Ectodermal cell (in vitro differentiated cells): ENCODE measurements around the gene ELMO1.

ENCODE experiments used
- H3K27ac ChIP-seq: 2 replicates; pipeline ENCODE4 v1.7.0; 2013; ENCODE audit warnings: mild to moderate bottlenecking, low read depth, low read length; ENCODE audit not compliant: insufficient read depth, poor library complexity, severe bottlenecking
- H3K27me3 ChIP-seq: 2 replicates; pipeline ENCODE4 v1.7.0; 2013; ENCODE audit warnings: mild to moderate bottlenecking, low read length; ENCODE audit not compliant: insufficient read depth, control insufficient read depth, poor library complexity, severe bottlenecking
- H3K36me3 ChIP-seq: one replicate; pipeline ENCODE4 v1.7.0; 2013; ENCODE audit warnings: low read length; ENCODE audit not compliant: control insufficient read depth, insufficient read depth
- H3K4me1 ChIP-seq: one replicate; pipeline ENCODE4 v1.7.0; 2013; ENCODE audit warnings: low read length; ENCODE audit not compliant: control insufficient read depth, insufficient read depth
- H3K4me3 ChIP-seq: 2 replicates; pipeline ENCODE4 v1.7.0; 2013; ENCODE audit warnings: low read depth, low read length, control low read depth; ENCODE audit not compliant: insufficient read depth
- H3K9me3 ChIP-seq: 2 replicates; pipeline ENCODE4 v1.7.0; 2013; ENCODE audit warnings: mild to moderate bottlenecking, low read length, moderate library complexity; ENCODE audit not compliant: control insufficient read depth
- WGBS, 2 experiments: methylation state at CpG; one replicate each; pipeline ENCODE4 v1.1.7; 2013; ENCODE audit warnings: missing lambda C conversion rate in 2 of 2; 5-methylcytosine and 5-hydroxymethylcytosine counted together

ELMO1 gene

DNA sequence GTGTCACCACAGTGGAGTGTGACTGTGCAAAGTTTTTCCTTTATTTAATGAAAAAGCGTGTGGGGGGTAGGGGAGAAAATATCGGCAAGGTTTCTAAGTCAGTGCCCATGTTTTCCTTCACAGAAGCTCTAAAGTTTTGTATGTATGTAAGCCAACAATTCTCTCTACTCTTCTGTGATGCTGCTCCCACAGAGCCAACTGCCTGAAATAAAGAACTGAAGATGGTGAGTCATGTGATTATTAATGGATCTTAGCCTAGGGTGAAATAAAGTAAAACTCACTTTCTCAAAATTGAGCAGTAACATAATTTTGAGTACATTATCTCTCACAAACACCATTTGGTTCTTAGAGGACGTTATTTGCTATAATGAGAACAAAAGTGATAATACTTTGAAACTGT, 143.7 kb downstream of the ELMO1 start:
- Histone ChIP-seq H3K27ac (no peak overlapping the region), H3K36me3 (no peaks in the 10 kb centered on the region), H3K4me3 (no peak overlapping the region), H3K9me3 (no peaks in the 10 kb centered on the region), H3K27me3 (no peaks in the 10 kb centered on the region), H3K4me1 (peaks cover 2% of the 10 kb centered on the region)
- 87 to 89% methylated on average over 3 of the region's 3 CpGs for WGBS, 2 experiments

DNA sequence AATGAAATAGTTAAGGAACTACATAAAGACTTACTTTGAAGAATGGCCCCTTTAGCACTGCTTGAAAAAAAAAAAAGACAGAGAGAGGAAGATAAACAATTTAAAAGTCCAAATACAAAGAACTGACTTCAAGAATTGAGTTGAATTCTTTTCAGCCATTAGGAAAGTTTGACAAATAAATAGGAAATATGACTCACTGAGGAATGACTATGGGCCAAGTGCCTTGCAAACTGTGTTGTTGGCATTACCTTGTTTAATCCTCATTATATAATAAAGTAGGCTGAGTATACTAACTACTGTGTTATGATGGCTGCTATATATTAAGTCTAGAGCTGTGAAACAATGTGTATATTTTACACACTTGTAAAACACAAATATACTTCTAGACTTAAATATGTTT, 151.1 kb downstream of the ELMO1 start:
- H3K27me3 ChIP-seq = no peaks in the 10 kb centered on the region
- H3K4me3 ChIP-seq = no peak overlapping the region
- no peaks in the 10 kb centered on the region for H3K36me3 ChIP-seq
- no peaks in the 10 kb centered on the region for H3K9me3 ChIP-seq
- H3K27ac ChIP-seq = no peak overlapping the region
- no peaks in the 10 kb centered on the region for H3K4me1 ChIP-seq

DNA sequence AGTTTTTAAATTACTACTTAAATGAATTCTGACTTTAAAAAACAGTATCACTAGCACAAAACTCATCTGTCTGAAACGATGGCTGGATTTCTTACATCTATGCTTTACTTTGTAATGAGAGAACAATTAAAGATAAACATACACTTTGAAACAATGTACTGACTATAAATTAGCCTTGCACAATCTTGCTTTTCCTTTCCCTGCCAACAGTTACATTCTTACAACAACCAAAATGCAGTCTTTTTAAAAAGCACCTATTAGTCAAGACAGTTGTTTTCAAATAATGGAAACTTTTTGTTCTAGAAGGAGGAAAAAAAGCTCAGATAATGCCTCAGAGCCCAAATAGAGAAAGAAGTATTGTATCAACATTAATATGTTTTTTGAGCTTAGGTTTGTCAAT, 153.3 kb downstream of the ELMO1 start:
- no peaks in the 10 kb centered on the region for H3K36me3 ChIP-seq
- no peak overlapping the region for H3K4me3 ChIP-seq
- no peak overlapping the region for H3K27ac ChIP-seq
- H3K27me3 ChIP-seq = no peaks in the 10 kb centered on the region
- WGBS, 2 experiments = 89% methylated on average over 1 of the region's 1 CpG; no CpG with 5 or more reads in 1 of the 2 experiments
- H3K4me1 ChIP-seq = no peaks in the 10 kb centered on the region
- no peaks in the 10 kb centered on the region for H3K9me3 ChIP-seq

DNA sequence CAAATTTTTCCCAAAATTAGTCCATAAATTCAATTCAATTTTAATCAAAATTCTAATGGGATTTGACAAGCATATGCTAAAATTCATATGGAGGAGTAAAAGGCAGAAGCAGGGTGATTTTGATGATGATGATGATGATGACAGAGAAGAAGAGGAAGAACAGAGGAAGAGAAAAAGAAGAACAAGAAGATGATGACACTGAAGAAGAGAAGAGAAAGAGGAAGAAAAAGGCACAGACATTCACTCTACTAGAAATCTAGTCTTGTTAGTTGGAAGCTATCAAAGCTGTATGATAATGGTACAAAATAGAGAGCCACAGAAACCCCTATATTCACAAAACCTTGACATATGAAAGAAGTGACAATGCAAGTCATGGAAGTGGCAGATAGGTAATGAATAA, 157.9 kb downstream of the ELMO1 start:
- Histone ChIP-seq H3K9me3 (no peaks in the 10 kb centered on the region), H3K27me3 (no peaks in the 10 kb centered on the region), H3K27ac (no peak overlapping the region), H3K4me1 (peaks cover 3% of the 10 kb centered on the region), H3K36me3 (no peaks in the 10 kb centered on the region), H3K4me3 (no peak overlapping the region)

DNA sequence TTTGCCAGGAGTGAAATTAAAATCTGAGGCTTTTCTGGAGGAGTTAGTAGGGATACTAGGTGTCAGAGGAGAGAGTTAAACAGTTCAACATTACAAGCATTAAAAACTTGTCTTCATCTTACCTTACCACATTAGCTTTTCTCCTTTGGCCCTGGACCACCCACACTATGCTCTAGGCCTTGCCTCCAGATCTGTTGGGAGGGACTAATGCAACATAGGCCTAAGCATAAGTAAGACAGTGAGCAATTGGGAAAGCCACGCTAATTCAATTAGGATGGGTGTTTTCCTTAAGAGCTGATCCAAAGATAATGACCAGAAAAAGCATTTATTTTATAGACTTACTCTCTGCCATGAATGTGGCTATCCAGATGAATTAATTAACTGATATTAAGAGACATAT, 158.9 kb downstream of the ELMO1 start:
- H3K27ac ChIP-seq = no peak overlapping the region
- WGBS, 2 experiments = 100% methylated on average over 1 of the region's 1 CpG
- no peaks in the 10 kb centered on the region for H3K9me3 ChIP-seq
- H3K4me3 ChIP-seq = no peak overlapping the region
- no peaks in the 10 kb centered on the region for H3K27me3 ChIP-seq
- H3K36me3 ChIP-seq = no peaks in the 10 kb centered on the region
- H3K4me1 ChIP-seq = peaks cover 6% of the 10 kb centered on the region

DNA sequence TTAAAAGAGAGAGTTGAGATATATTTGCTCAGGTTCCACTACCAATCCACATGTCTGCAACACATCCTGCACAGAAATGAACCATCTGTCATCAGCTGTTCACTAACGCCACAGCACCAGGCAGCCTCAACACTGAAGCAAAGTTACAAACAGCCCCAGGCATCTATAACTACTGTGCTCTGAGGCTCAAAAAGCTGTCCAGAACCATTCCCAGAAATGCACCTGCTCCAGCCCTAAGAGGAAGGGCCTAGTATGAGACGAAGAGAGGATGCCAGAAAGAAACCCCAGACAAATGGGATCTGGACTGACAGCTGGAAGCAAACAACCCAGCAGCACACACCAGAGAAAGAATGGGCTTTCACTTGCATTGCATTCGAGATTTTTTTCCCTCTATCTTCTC, 159.3 kb downstream of the ELMO1 start:
- 85 to 95% methylated on average over 3 of the region's 3 CpGs for WGBS, 2 experiments
- Histone ChIP-seq H3K4me3 (no peak overlapping the region), H3K4me1 (peaks cover 6% of the 10 kb centered on the region), H3K27ac (no peak overlapping the region), H3K36me3 (no peaks in the 10 kb centered on the region), H3K27me3 (no peaks in the 10 kb centered on the region), H3K9me3 (no peaks in the 10 kb centered on the region)

DNA sequence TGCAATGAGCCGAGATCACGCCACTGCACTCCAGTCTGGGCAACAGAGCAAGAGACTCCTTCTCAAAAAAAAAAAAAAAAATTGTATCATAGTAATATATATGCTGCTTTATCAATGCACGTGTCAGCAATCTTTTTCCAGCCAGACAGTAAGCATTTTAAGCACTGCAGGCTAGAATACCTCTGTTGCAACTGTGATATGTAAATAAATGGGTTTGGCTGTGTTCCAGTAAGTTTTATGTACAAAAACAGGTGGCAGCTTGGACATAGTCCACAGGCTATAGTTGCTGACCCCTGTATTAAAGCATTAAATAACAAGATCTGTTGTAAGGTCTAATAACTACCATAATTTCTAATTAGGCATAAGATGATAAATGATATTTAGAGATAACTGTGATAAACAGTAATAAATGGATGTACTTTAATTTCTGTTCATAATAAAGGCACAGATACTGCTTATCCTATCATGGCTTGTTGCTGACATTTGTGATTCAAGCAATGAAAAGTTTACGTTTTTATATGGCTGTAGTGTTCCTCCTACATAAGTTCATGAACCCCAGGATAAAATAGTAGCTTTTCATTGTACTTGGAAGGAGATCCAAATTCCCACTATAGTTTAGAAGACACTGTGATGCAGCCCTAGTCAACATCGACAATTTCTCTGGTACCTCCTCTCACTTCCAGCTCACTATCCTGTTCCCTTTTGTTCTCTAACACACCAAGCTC, 161.4 kb downstream of the ELMO1 start:
- Histone ChIP-seq H3K4me3 (no peak overlapping the region), H3K27ac (no peak overlapping the region), H3K4me1 (peaks cover 6% of the 10 kb centered on the region), H3K9me3 (no peaks in the 10 kb centered on the region), H3K27me3 (no peaks in the 10 kb centered on the region), H3K36me3 (no peaks in the 10 kb centered on the region)
- 89 to 93% methylated on average over 5 of the region's 5 CpGs for WGBS, 2 experiments

DNA sequence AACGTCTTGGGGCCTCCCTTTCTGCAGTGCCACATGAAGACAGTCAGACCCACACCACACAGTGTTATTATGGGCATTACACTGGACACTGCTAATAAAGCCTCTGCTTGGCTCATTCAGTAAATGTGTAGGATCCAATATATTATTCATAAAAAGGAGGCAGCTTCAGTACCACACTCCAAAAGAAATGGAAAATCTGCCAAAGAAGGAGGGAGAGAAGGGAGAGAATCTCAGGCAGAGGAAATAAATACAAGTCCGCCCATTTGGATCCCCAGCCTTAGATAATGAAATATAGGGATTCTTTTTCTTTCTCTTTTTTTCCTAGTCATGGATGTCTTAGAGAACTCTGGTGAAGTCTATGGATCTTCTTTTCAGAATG, 162.2 kb downstream of the ELMO1 start:
- 89 to 92% methylated on average over 2 of the region's 2 CpGs for WGBS, 2 experiments
- Histone ChIP-seq H3K27me3 (no peaks in the 10 kb centered on the region), H3K4me3 (no peak overlapping the region), H3K36me3 (no peaks in the 10 kb centered on the region), H3K27ac (no peak overlapping the region), H3K9me3 (no peaks in the 10 kb centered on the region), H3K4me1 (peaks cover 6% of the 10 kb centered on the region)

DNA sequence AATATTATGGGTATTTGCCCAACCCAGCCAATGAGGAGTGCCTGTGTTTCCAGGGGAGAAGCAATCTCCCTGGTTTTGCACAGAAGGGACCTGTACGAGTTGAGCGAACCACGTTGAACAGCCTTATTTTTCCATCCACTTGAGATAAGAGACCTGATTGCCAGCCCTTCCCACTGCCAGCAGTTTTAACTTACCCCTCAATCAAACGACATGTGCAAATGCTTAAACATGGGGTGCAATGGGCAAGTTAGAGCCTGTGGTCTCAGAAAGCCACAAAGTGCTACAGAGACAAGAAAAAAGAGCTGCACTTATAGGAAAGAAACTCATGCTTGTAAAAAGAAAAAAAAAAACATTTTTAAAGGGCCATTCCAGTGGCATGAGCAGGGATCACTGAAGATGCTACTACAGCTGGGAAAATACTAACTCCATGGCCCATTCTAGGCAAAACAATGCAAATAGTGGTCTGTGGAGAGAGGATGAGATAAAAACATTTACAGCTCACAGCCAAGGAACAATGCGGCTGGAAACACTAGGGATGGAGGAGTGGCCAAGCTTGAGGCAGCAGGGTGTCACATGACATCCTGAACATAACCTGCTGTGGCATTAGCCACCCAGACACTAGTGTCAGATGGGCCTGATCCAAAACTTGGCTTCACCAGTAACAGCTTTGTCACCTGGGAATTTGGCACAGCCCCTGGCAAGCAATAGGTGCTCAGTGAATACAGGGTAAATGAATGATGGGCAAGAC, 162.8 kb downstream of the ELMO1 start:
- Histone ChIP-seq H3K9me3 (no peaks in the 10 kb centered on the region), H3K27me3 (no peaks in the 10 kb centered on the region), H3K36me3 (no peaks in the 10 kb centered on the region), H3K4me1 (peaks cover 6% of the 10 kb centered on the region), H3K27ac (no peak overlapping the region), H3K4me3 (no peak overlapping the region)
- 84 to 89% methylated on average over 5 of the region's 5 CpGs for WGBS, 2 experiments

DNA sequence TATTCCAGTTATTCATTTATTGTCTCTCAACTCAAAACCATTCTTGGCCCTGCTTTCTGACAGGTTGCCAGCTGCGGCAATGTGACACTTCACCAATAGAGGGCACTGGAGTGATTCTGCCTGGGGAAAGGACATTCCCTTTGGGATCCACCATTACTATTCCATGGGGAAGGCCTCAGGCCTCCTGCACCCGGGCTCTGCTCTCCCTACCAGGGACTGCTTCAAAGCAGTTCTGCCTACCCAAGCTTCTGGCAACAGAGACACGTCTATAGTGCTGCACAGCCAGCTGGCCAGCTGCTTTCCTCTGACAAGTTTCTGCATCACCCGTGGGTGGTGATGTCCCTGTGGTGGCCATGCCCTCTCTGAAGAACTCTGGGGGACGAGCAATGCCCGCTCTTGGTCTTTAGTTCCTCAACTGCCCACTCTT, 163.8 kb downstream of the ELMO1 start:
- H3K9me3 ChIP-seq = peaks cover under 1% of the 10 kb centered on the region
- no peak overlapping the region for H3K27ac ChIP-seq
- H3K4me1 ChIP-seq = peaks cover 6% of the 10 kb centered on the region
- no peaks in the 10 kb centered on the region for H3K27me3 ChIP-seq
- WGBS, 2 experiments = 72 to 75% methylated on average over 6 of the region's 6 CpGs
- no peaks in the 10 kb centered on the region for H3K36me3 ChIP-seq
- H3K4me3 ChIP-seq = no peak overlapping the region
